BJ (cell line): Measurements from ENCODE around the gene PRKG1. TPM values are rescaled to one million over a fixed set of nuclear protein-coding genes. Genes with fewer than 3 reads are reported as not detected.
A peak's percentile ranks its signal among the peaks of the same experiment; 100 is the strongest.
"Not testable (repeated sequence)": the region's sequence is repeated elsewhere in the genome, so short reads cannot be mapped to it uniquely, and the experiment has no call there.

Source experiments
- CTCF ChIA-PET: fragments of 350-600 bp; formaldehyde crosslinking; extraction: SDS; loops from one replicate; lab custom pipeline; 2021; ENCODE audit warnings: antibody characterized with exemption, inconsistent platforms; lab: Yijun Ruan, JAX
- POLR2A ChIA-PET: fragments of 300-600 bp; sonication (Branson Sonifier 250); formaldehyde crosslinking; extraction: SDS; loops from one replicate; lab custom pipeline; 2021; ENCODE audit warnings: antibody characterized with exemption; lab: Charles Lee
- DNase-seq: peaks from one replicate; pipeline ENCODE4 v3.0.0-alpha.2; 2011; ENCODE audit warnings: low read depth
- H3K27me3 ChIP-seq: 2 replicates; pipeline ENCODE4 v1.6.0; 2011; ENCODE audit warnings: low read length; ENCODE audit not compliant: control insufficient read depth, insufficient read depth
- H3K36me3 ChIP-seq: 2 replicates; pipeline ENCODE4 v1.5.1; 2011; ENCODE audit warnings: low read length; ENCODE audit not compliant: control insufficient read depth, insufficient read depth
- H3K4me3 ChIP-seq: 2 replicates; pipeline ENCODE4 v1.5.1; 2011; ENCODE audit warnings: low read depth, mild to moderate bottlenecking, control low read depth, low read length
- polyA plus RNA-seq: library from polyadenylated mRNA; depleted of rRNA; stranded (reverse); fragments of >200 nt; gene quantifications from 2 replicates; pipeline ENCODE4 v1.2.3, GENCODE V29; 2011
- TF ChIP-seq, protein P1 (sequence below): IDR thresholded peaks from 2 replicates; pipeline ENCODE4 v1.5.1; 2011; ENCODE audit warnings: low read depth, mild to moderate bottlenecking, control low read depth, inconsistent platforms, low read length, moderate library complexity; ENCODE audit not compliant: insufficient read depth

Gene PRKG1
- polyA plus RNA-seq, 1 experiment = 9.7 TPM

DNA sequence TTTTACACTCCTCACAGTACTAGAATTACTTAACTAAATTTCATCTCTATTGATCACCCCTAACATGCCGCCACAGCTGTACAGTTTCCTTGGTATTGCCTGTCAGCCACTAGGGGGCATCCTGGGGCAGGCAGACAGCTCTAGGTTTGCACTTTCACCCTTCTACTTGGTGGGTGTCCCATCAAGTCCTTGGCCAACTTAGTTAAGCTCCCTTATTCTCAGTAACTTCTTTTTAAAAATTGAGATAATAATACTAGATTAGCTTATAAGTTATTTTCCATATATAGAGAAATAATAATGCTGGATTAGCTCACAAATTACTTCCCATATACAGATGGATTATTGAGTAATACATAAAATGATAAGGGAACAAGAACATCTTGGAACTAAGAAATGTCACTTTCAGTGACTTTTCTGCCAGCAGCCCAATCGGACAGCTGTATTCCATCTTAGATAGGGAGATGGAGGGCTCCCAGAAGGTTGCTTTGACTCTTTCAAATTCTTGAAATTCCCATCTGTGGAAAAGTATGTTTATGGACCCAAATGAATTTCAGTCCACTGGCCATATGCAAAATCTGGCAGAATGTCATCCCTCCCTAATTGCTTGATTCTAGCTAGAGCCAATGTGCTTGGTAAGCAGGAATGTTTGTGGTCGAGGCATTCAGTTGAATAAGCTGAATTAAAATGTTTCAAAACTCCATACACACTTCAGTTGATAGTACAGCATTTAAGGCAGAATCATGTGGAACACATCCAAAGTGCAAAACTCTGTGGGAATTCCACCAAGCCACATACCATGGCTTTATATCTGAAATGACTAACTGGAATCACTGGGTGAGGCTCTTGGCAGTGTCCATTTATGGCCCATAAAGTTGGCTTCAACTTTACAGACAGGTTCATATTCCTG, 315.4 kb downstream of the PRKG1 start:
- H3K4me3 ChIP-seq = no peak overlapping the region
- CTCF ChIA-PET = interaction anchor here (0.9 to 1.9 kb wide), 9 partner anchors 9 to 313 kb away, joined by 3 to 8 read pairs (median 4); no protein-coding TSS in a partner anchor
- DNase-seq = peak; percentile 100
- TF ChIP-seq, protein P1, sequence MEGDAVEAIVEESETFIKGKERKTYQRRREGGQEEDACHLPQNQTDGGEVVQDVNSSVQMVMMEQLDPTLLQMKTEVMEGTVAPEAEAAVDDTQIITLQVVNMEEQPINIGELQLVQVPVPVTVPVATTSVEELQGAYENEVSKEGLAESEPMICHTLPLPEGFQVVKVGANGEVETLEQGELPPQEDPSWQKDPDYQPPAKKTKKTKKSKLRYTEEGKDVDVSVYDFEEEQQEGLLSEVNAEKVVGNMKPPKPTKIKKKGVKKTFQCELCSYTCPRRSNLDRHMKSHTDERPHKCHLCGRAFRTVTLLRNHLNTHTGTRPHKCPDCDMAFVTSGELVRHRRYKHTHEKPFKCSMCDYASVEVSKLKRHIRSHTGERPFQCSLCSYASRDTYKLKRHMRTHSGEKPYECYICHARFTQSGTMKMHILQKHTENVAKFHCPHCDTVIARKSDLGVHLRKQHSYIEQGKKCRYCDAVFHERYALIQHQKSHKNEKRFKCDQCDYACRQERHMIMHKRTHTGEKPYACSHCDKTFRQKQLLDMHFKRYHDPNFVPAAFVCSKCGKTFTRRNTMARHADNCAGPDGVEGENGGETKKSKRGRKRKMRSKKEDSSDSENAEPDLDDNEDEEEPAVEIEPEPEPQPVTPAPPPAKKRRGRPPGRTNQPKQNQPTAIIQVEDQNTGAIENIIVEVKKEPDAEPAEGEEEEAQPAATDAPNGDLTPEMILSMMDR = peak; percentile 67
- H3K27me3 ChIP-seq = no peaks in the 10 kb centered on the region
- no peaks in the 10 kb centered on the region for H3K36me3 ChIP-seq
- POLR2A ChIA-PET = interaction anchor here (0.5 kb wide), 1 partner anchor 316 kb away, joined by 4 read pairs; no protein-coding TSS in a partner anchor

DNA sequence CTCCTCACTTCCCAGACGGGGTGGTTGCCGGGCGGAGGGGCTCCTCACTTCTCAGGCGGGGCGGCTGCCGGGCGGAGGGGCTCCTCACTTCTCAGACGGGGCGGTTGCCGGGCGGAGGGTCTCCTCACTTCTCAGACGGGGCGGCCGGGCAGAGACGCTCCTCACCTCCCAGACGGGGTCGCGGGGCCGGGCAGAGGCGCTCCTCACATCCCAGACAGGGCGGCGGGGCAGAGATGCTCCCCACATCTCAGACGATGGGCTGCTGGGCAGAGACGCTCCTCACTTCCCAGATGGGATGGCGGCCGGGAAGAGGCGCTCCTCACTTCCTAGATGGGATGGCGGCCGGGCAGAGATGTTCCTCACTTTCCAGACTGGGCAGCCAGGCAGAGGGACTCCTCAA, 318.7 kb downstream of the PRKG1 start:
- H3K36me3 ChIP-seq, DNase-seq, CTCF ChIA-PET, H3K4me3 ChIP-seq, H3K27me3 ChIP-seq, POLR2A ChIA-PET: not testable (repeated sequence)

DNA sequence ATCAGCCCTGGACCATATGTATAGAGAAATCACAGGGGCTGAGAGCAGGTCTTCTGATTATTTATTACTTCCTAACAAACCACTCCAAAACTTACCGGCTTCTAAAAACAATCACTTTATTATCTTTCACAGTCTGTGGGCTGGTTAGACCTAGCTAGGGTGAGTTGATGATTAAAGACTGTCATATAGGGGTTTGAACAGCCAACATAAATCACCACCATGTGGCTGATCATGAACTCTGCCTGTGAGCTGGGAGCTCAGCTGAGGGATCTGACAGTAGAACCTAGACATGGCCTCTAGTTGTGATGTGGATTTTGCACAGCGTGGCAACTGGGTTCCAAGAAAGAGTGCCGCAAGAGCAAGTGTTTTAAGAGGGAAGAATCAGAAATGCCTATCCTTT, 319.8 kb downstream of the PRKG1 start:
- POLR2A ChIA-PET = no interaction called here
- Histone ChIP-seq H3K4me3 (no peak overlapping the region), H3K36me3 (no peaks in the 10 kb centered on the region), H3K27me3 (no peaks in the 10 kb centered on the region)
- CTCF ChIA-PET = interaction anchor here (1.7 kb wide), 1 partner anchor 330 kb away, joined by 5 read pairs; no protein-coding TSS in a partner anchor
- TF ChIP-seq, protein P1 = no peak
- DNase-seq = no peak

DNA sequence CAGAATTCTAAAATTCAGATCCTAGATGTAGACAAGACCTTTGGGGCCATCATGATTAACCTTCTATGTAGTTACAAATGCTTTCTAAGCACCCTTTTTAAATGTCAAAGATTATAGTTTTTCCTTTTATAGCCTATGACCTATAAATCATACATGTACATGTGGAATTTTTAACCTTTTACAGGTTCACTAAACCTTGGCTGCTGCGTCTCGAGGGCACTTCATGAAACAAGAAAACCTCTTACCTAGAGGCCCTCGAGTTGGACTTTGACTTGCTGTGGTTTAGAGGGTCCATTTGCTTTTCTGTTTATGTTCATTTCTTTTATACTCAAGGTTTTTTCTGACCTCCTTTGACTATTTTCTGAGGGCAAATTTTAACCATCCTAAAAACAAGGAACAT, 323.0 kb downstream of the PRKG1 start:
- ChIA-PET CTCF (no interaction called here), POLR2A (no interaction called here)
- TF ChIP-seq, protein P1 = no peak
- H3K27me3 ChIP-seq = no peaks in the 10 kb centered on the region
- no peak for DNase-seq
- no peaks in the 10 kb centered on the region for H3K36me3 ChIP-seq
- no peak overlapping the region for H3K4me3 ChIP-seq

DNA sequence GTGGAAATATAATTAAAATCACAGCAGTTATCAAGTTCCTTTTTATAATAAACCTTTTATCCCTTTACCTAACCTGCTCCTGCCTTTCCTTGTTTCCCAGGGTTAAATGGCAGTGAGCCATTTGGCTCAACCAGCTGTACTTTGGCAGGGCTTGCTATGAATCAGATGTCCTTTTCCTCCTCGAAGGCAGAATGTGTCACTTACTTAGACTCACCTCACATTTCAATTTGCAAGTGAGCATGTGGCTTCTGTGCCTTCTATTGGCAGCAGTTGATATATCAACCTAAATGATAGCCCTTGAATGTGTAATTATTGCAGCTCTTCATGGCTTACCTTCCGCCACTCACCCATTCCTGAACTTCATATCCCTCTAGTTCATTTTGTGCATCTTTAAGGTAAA, 323.4 kb downstream of the PRKG1 start:
- Histone ChIP-seq H3K27me3 (no peaks in the 10 kb centered on the region), H3K36me3 (no peaks in the 10 kb centered on the region), H3K4me3 (no peak overlapping the region)
- peak; percentile 46 for DNase-seq
- ChIA-PET CTCF (no interaction called here), POLR2A (no interaction called here)
- TF ChIP-seq, protein P1 = no peak
